Right lung (tissue), 5 donors: ENCODE results near the gene GATAD2B. TPM values are rescaled to one million over a fixed set of nuclear protein-coding genes. Genes with fewer than 3 reads are reported as not detected.
A peak's percentile ranks its signal among the peaks of the same experiment; 100 is the strongest.
"Not testable (repeated sequence)": the region's sequence is repeated elsewhere in the genome, so short reads cannot be mapped to it uniquely, and the experiment has no call there.

Experiments
- DNase-seq, 2 donors: peaks; one replicate each; pipeline ENCODE4 v3.0.0-alpha.2; 2013
- polyA plus RNA-seq, 5 donors: library from polyadenylated mRNA; unstranded; fragments of 120-200 nt; gene quantifications; one replicate each; pipeline versions ENCODE4 v1.2.1 to v1.2.3, GENCODE V29; 2013; ENCODE audit warnings: inconsistent platforms in 1 of 5, low replicate concordance in 1 of 5; ENCODE audit not compliant: insufficient read length in 5 of 5, insufficient read depth in 1 of 5

The GATAD2B gene
- polyA plus RNA-seq, 5 donors: 23.4 to 34.0 (median 28.7) TPM

GRCh38 chr1:153932156-153933131, 9.7 kb upstream of the GATAD2B start:
- DNase-seq: no peak

- DNase-seq: no peak
Measured at GRCh38 chr1:153929981-153930948, 7.5 kb upstream of the GATAD2B start.

- DNase-seq: no peak
Measured at GRCh38 chr1:153929426-153929825, 6.7 kb upstream of the GATAD2B start.

GRCh38 chr1:153928791-153929341, 6.1 kb upstream of the GATAD2B start:
- DNase-seq: no peak

- DNase-seq: no peak
Measured at GRCh38 chr1:153928245-153928644, 5.5 kb upstream of the GATAD2B start.

- DNase-seq: no peak
Measured at GRCh38 chr1:153926405-153926804, 3.6 kb upstream of the GATAD2B start.

- peak in 1 of 2 donors; percentile 27 for DNase-seq
Measured at GRCh38 chr1:153922076-153922971, 448 bp downstream of the GATAD2B start.

- no peak for DNase-seq
Measured at GRCh38 chr1:153921803-153922075, 1.0 kb downstream of the GATAD2B start.

GRCh38 chr1:153921080-153921802, 1.5 kb downstream of the GATAD2B start:
- DNase-seq: no peak

- no peak for DNase-seq
Measured at GRCh38 chr1:153919876-153920852, 2.6 kb downstream of the GATAD2B start.

- no peak for DNase-seq
Measured at GRCh38 chr1:153916297-153916696, 6.5 kb downstream of the GATAD2B start.

- DNase-seq: no peak
Measured at GRCh38 chr1:153912349-153912748, 10.4 kb downstream of the GATAD2B start.

- DNase-seq: not testable (repeated sequence)
Measured at GRCh38 chr1:153910560-153910959, 12.2 kb downstream of the GATAD2B start.

- DNase-seq: no peak
Measured at GRCh38 chr1:153908071-153908470, 14.7 kb downstream of the GATAD2B start.

- no peak for DNase-seq
Measured at GRCh38 chr1:153907134-153907533, 15.6 kb downstream of the GATAD2B start.

- no peak for DNase-seq
Measured at GRCh38 chr1:153906396-153906795, 16.4 kb downstream of the GATAD2B start.

GRCh38 chr1:153905908-153906307, 16.9 kb downstream of the GATAD2B start:
- not testable (repeated sequence) for DNase-seq

GRCh38 chr1:153903841-153904455, 18.8 kb downstream of the GATAD2B start:
- no peak for DNase-seq

- DNase-seq: no peak
Measured at GRCh38 chr1:153899509-153899908, 23.3 kb downstream of the GATAD2B start.
